ENCODE results near the gene PRUNE2. TPM values are rescaled to one million over a fixed set of nuclear protein-coding genes. Genes with fewer than 3 reads are reported as not detected.

Gene PRUNE2
- total RNA-seq, 4 donors from 2014 or later: 4.0 to 20.7 (median 14.2) TPM

- TF ChIP-seq, protein P1, sequence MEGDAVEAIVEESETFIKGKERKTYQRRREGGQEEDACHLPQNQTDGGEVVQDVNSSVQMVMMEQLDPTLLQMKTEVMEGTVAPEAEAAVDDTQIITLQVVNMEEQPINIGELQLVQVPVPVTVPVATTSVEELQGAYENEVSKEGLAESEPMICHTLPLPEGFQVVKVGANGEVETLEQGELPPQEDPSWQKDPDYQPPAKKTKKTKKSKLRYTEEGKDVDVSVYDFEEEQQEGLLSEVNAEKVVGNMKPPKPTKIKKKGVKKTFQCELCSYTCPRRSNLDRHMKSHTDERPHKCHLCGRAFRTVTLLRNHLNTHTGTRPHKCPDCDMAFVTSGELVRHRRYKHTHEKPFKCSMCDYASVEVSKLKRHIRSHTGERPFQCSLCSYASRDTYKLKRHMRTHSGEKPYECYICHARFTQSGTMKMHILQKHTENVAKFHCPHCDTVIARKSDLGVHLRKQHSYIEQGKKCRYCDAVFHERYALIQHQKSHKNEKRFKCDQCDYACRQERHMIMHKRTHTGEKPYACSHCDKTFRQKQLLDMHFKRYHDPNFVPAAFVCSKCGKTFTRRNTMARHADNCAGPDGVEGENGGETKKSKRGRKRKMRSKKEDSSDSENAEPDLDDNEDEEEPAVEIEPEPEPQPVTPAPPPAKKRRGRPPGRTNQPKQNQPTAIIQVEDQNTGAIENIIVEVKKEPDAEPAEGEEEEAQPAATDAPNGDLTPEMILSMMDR (IDR thresholded peaks at IDR 0.05; ENCODE audit: low read depth): no peak
These were observed 215.5 kb downstream of the PRUNE2 start for GRCh38 chr9:76690246-76690972.

GRCh38 chr9:76688471-76689238 is 217.3 kb downstream of the PRUNE2 start:
- TF ChIP-seq, protein P1 (IDR thresholded peaks at IDR 0.05; ENCODE audit: low read depth): no peak

- TF ChIP-seq, protein P1 (IDR thresholded peaks at IDR 0.05; ENCODE audit: low read depth): no peak
These were observed 218.0 kb downstream of the PRUNE2 start for GRCh38 chr9:76687861-76688391.

GRCh38 chr9:76686756-76687155 is 219.2 kb downstream of the PRUNE2 start:
- TF ChIP-seq, protein P1 (IDR thresholded peaks at IDR 0.05; ENCODE audit: low read depth): no peak

DNA sequence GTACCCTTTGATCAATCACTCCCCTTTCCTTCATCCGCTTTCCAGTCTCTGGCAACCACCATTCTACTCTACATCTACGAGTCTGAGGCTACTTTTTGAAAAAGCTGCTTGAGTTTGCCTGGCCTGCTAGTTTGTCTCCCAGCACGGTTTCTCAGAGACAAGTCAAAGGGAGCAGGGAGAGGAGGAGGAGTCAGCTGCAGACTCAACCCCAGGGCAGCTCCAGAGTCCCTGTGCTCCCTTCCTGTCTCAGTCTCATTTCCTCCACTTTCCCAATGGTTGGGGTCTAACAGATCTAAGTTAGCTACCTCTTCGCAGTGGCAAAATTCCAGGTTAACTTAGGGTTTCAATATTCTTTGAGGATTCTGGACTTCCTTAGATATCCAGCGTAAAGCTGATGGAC is 221.7 kb downstream of the PRUNE2 start:
- TF ChIP-seq, protein P1 (IDR thresholded peaks at IDR 0.05; ENCODE audit: low read depth): no peak

DNA sequence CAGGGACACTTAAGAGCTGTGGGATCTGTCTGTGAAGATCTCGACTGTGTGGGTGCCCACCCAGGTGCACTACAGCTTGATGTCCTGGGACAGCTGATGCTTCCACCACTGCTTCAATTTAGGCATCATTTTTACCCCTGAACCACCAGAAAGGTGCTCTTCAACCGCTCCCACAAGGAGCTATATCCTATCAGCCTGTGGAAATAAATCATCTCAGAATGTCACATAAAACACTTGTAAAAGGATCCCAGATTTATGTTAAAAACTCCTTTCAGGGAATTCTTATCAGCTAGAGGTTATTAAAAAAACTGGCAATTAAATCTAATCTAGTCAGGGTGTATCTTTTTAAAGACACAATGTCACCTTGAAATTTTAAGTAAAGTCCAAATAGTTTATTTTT is 224.4 kb downstream of the PRUNE2 start:
- TF ChIP-seq, protein P1 (IDR thresholded peaks at IDR 0.05; ENCODE audit: low read depth): no peak

All from subcutaneous adipose tissue (tissue), 4 donors.